GM12872 (cell line): ENCODE data around the gene SNW1.
A peak's percentile ranks its signal among the peaks of the same experiment; 100 is the strongest.

Experiments used
- TF ChIP-seq, protein P1 (sequence below): IDR thresholded peaks from 3 replicates; pipeline ENCODE4 v1.5.1; 2011; ENCODE audit warnings: low read depth, mild to moderate bottlenecking, low read length, moderate library complexity; ENCODE audit not compliant: insufficient read depth

The SNW1 gene

DNA sequence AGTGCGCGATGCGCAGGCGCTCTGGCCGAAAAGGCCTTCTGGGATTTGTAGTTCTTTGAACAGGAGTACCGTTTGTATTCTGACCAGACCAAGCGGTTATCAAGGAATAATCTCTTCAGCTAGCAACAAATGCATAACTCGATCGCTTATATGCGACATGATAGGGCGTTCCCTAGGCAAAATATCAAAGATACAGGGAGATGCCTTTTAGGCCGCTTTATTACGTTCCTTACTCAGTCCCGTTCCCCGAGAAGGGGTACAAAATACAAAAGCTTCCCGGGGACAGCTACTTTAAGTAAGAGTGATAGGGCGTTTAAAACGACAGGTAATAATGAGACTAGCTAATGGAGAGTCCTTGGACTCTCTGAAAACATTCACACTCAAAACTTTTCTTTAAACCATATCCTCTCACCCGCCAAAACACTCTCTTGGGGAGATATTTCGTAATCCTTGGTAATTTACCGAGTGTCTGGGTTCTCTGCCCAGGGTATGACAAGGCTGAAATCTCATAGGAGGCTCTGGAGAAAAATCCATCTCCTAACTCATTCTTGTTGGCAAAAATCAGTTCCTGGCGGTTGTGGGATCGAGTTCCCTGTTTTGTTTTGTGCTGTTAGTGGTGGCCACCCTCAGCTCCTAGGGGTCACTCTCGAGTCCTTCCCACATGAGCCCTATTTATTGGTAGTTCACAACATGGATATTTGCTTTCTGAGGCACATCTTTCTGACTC is 412 bp upstream of the SNW1 start:
- TF ChIP-seq, protein P1, sequence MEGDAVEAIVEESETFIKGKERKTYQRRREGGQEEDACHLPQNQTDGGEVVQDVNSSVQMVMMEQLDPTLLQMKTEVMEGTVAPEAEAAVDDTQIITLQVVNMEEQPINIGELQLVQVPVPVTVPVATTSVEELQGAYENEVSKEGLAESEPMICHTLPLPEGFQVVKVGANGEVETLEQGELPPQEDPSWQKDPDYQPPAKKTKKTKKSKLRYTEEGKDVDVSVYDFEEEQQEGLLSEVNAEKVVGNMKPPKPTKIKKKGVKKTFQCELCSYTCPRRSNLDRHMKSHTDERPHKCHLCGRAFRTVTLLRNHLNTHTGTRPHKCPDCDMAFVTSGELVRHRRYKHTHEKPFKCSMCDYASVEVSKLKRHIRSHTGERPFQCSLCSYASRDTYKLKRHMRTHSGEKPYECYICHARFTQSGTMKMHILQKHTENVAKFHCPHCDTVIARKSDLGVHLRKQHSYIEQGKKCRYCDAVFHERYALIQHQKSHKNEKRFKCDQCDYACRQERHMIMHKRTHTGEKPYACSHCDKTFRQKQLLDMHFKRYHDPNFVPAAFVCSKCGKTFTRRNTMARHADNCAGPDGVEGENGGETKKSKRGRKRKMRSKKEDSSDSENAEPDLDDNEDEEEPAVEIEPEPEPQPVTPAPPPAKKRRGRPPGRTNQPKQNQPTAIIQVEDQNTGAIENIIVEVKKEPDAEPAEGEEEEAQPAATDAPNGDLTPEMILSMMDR = peak; percentile 35; the same call in 1 of the 3 replicates

DNA sequence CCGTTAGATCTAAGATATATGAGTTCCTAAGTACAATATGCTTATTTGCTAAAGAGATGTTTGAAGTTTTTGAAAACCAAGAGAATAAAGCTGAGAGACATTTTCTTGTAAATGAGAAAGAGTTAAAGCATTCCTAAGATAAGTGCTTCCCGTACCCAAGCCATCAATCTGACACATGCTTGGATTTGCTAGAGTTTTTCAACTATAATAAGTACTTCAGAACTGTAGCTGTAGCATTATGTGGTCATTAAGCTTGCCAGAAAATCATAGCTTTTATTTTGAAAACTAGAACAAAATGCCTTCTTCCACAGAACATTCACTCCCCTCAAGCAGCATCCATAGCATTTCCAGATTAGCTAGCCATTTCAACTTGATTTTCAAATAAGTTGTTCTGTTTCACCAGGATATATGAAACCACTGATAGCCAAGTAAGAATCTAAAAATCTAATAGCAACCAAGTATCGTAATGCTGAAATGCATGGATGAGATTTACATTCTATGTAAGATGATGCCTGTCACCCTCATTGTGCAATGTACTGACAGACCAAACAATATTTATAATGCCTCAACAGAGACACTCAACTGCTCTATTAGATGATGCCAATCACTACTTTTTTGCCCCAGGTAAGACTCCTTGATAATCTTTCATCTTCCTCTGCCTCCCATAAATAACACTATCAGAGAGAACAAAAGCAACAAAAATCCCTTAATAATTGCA is 8.0 kb downstream of the SNW1 start:
- TF ChIP-seq, protein P1 = no peak

GRCh38 chr14:77752266-77752665 is 8.7 kb downstream of the SNW1 start:
- TF ChIP-seq, protein P1 = no peak

- TF ChIP-seq, protein P1 = no peak
Observed at GRCh38 chr14:77746064-77746702, 14.8 kb downstream of the SNW1 start.

DNA sequence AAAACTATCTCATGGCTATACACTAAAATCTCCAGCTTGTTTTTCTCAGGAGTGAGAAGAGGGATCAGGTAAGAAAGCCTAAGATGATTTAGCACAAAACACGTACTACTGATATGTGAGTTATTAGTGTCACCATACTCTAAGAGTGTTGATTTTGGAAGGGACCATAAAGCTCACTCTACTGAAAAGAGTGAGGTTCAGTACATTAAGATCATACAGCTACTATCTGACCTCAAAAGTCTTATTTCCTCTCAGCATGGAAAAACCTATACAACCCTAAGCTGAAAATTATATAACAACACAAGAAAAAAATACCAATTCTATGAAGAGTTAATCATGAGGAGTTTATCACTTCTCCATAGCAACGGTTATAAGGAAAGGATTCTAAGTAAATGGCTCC is 19.5 kb downstream of the SNW1 start:
- TF ChIP-seq, protein P1 = no peak

GRCh38 chr14:77738559-77739250 is 22.3 kb downstream of the SNW1 start:
- TF ChIP-seq, protein P1 = no peak
